Motor neuron (in vitro differentiated cells): ENCODE data around the gene BTF3L4. TPM values are rescaled to one million over a fixed set of nuclear protein-coding genes. Genes with fewer than 3 reads are reported as not detected.
"Not testable (repeated sequence)": the region's sequence is repeated elsewhere in the genome, so short reads cannot be mapped to it uniquely, and the experiment has no call there.

Source experiments
- ATAC-seq, 8 experiments: fragments of 200-7000 bp; cut with Tn5 transposase; replicated peaks in 6 of 8; 2 replicates each; pipeline ENCODE4 v1.8.0; 2021; ENCODE audit warnings: mild to moderate bottlenecking in 8 of 8, moderate library complexity in 8 of 8
- H3K27ac ChIP-seq, 2 donors: fragments of 250-450 bp; sonication (Bioruptor Pico); 2 replicates each; pipeline ENCODE4 v1.9.0; 2021; ENCODE audit warnings: antibody characterized with exemption in 2 of 2, mild to moderate bottlenecking in 2 of 2, moderate library complexity in 1 of 2
- H3K4me1 ChIP-seq, 2 donors: fragments of 250-450 bp; sonication (Bioruptor Pico); replicated peaks in 1 of 2; 2 replicates each; pipeline ENCODE4 v1.6.1; 2021; ENCODE audit warnings: antibody characterized with exemption in 2 of 2, mild to moderate bottlenecking in 2 of 2, moderate library complexity in 1 of 2
- H3K4me3 ChIP-seq, 5 donors: fragments of 250-450 bp; sonication (Bioruptor Pico); 2 replicates each; pipeline ENCODE4 v1.9.0; 2021; ENCODE audit warnings: antibody characterized with exemption in 5 of 5, mild to moderate bottlenecking in 5 of 5, moderate library complexity in 4 of 5
- WGBS, 10 experiments: fragments of 450-650 bp; shearing (Covaris generic); methylation state at CpG; one replicate each; pipeline ENCODE4 v1.0.0; 2022; 5-methylcytosine and 5-hydroxymethylcytosine counted together
- in situ Hi-C, 9 experiments: fragments of 400-800 bp; cut with MboI; loops; one replicate each; pipeline ENCODE4 v1.15.0; 2021; ENCODE audit warnings: low sequenced_read_pairs in 9 of 9, low pct_unique_long_range_greater_than_20kb in 2 of 9; ENCODE audit not compliant: unreplicated experiment in 9 of 9
- total RNA-seq, 8 experiments: library from RNA; unstranded; fragments of 300-600 nt; gene quantifications; 2 replicates each; pipeline versions ENCODE4 v1.2.3 to v1.2.4, GENCODE V29; 2022

Gene BTF3L4
- 100 to 1,000 TPM in 5 of 8 experiments, 10 to 100 TPM in 3; 35.4 to 266 (median 173) TPM for total RNA-seq

DNA sequence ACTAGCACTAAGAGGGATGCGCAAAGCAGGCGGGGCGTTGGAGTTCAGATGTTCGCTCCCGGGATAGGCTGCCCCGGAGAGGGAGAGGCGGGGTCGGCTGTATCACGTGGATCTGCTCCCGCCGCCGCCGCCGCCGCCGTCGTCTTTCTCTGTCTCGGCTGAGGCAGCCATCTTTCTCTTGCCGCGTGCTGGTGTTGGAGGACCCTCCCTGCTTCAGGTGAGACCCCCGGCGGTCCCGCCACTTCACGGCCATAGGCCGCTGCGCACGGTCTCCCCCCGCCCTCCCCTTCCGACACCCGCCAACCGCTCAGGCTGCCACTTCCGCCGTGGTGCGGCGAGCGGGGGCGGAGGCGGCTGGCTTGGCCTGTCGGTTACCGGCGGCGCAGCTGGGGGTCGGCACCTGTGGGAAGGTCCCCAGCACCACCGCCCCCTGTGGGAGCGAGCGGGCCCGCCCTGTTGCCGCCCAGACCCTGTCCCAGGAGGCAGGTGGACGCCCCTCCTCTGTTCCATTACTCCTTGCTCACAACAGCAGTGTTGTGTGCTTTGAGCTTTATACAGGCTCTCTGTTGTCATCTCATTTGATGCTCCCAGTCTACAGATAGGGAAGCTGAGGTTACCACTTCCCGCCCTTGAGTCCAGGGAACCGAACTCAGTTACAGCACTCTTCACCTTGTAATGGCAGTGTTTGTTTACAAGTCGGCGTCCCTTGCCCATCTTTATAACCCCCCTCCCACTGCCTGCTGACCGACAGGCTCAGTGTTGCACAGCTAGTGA lies at the start of gene BTF3L4:
TSS of gene BTF3L4 (plus strand) at position 133 of the 774 bp plus-strand sequence. CDS start 3,553 bp downstream, outside the sequence.
- ATAC-seq = peak; percentile 74 to 87 (median 84)
- Histone ChIP-seq H3K4me3 (peak within 1 kb of the TSS; percentile 89 to 99 (median 91)), H3K27ac (peak within 1 kb of the TSS; percentile 95 to 96)

GRCh38 chr1:52007215-52008002 lies 48.7 kb upstream of the BTF3L4 start:
- peak in 7 of 8 experiments; percentile 28 to 81 (median 66) for ATAC-seq
- in situ Hi-C loops = loop anchor here in 1 of 9 experiments (25.0 kb wide), 1 partner anchor 95 kb away; no protein-coding TSS in a partner anchor
- Histone ChIP-seq H3K4me1 (peaks cover 18 to 19% of the 10 kb centered on the region in 2 donors), H3K27ac (peak overlapping the region in 1 of 2 donors; percentile 31), H3K4me3 (no peak overlapping the region)
- WGBS, 10 experiments = 6 to 80% (median 34%) methylated on average over 3 to 5 of the region's 5 CpGs; no CpG with 5 or more reads in 2 of the 10 experiments

More for the DNA sequence above, at the start of gene BTF3L4:
- peaks cover 26 to 27% of the 10 kb centered on the region in 2 donors for H3K4me1 ChIP-seq
- WGBS, 10 experiments = 0% methylated on average over 3 to 11 of the region's 54 CpGs; no CpG with 5 or more reads in 6 of the 10 experiments
- in situ Hi-C loops = no loop called here

DNA sequence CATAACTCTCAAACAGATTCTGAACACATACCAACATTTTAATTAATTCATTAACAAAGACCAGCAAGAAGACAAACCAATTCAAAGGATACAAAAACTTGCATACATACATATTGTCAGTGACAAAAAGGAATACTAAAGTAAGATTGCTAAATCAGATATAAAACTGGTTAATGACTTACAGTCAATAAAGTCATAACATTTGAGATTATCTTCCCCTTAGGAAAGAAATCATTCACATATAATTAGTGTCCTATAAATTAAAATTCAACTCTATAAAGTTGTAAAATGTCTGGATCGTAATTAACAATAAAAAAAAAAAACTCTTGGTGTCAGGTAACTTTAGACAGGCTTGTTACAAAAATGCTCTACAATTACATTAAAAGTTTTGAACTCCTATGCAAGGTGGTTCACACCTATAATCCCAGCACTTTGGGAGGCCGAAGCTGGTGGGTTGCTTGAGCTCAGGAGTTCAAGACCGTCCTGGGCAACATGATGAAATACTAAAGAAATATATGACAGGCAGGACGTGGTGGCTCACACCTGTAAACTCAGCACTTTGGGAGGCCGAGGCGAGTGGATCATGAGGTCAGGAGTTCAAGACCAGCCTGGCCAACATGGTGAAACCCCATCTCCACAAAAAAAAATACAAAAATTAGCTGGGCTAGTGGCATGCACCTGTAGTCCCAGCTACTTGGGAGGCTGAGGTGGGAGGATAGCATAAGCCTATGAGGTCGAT lies 47.9 kb upstream of the BTF3L4 start:
- Histone ChIP-seq H3K27ac (no peak overlapping the region), H3K4me3 (no peak overlapping the region), H3K4me1 (peaks cover 18 to 19% of the 10 kb centered on the region in 2 donors)
- in situ Hi-C loops = loop anchor here in 1 of 9 experiments (25.0 kb wide), 1 partner anchor 96 kb away; no protein-coding TSS in a partner anchor
- peak in 1 of 8 experiments; percentile 11 for ATAC-seq
- WGBS, 10 experiments = 80 to 100% (median 91%) methylated on average over 1 to 7 of the region's 7 CpGs

DNA sequence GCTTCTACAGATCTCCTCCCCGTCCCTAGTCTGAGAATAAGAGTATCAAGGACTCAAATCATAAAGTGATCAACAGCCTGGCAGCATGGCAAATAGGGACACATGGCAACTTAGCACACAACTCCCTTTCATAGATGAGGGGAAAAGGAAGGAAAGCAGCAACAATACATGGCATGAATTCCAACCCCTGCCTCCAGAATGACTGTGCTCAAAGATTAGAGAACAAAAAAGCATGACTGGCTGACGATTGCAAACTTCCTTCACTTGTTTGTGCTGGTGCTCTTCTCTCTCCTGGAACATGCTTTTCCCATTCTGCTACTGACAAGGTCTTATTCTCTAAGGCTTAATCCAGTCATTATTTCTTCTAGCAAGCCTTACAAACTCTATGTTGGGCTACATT lies 34.0 kb upstream of the BTF3L4 start:
- whole genome bisulfite sequencing, 10 experiments = 62 to 100% (median 85%) methylated on average over 1 to 2 of the region's 2 CpGs; no CpG with 5 or more reads in 2 of the 10 experiments
- Histone ChIP-seq H3K4me1 (no peaks in the 10 kb centered on the region), H3K27ac (no peak overlapping the region), H3K4me3 (no peak overlapping the region)
- in situ Hi-C loops = loop anchor here in 1 of 9 experiments (25.0 kb wide), 1 partner anchor 110 kb away; no protein-coding TSS in a partner anchor
- ATAC-seq = no peak

GRCh38 chr1:52026278-52026677 lies 29.8 kb upstream of the BTF3L4 start:
- 60 to 100% (median 93%) methylated on average over 1 to 2 of the region's 2 CpGs; no CpG with 5 or more reads in 3 of the 10 experiments for WGBS, 10 experiments
- no peak for ATAC-seq
- in situ Hi-C loops = no loop called here
- H3K4me3 ChIP-seq = no peak overlapping the region
- H3K27ac ChIP-seq = no peak overlapping the region
- peaks cover 3 to 8% of the 10 kb centered on the region in 2 donors for H3K4me1 ChIP-seq

DNA sequence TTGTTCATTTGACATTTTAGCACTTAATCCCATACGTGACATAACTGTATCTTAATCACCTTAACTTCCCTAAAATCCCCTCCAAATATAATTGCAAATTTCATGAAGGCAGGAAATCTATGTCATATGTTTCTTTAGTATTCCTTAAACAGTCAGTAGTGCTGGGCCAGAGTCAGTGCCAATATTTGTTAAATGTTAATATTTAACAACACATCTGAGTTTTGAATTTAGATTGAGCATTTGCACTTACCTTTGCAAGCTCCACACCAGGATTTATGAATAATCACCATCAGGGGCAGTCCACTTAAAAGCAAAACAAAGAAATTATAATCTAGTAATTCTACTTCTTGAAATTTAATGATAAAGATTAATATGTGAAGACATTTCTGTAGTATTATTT lies 27.8 kb upstream of the BTF3L4 start:
- no peak for ATAC-seq
- no peak overlapping the region for H3K4me3 ChIP-seq
- in situ Hi-C loops = no loop called here

GRCh38 chr1:52028839-52029238 lies 27.3 kb upstream of the BTF3L4 start:
- in situ Hi-C loops, ATAC-seq: not testable (repeated sequence)
- 63 to 100% (median 87%) methylated on average over 1 to 5 of the region's 5 CpGs; no CpG with 5 or more reads in 1 of the 10 experiments for WGBS, 10 experiments

More for the DNA sequence above, 27.8 kb upstream of the BTF3L4 start:
- 71 to 100% (median 94%) methylated on average over 1 of the region's 1 CpG; no CpG with 5 or more reads in 1 of the 10 experiments for WGBS, 10 experiments
- H3K4me1 ChIP-seq = peaks cover 15 to 18% of the 10 kb centered on the region in 2 donors
- H3K27ac ChIP-seq = no peak overlapping the region

DNA sequence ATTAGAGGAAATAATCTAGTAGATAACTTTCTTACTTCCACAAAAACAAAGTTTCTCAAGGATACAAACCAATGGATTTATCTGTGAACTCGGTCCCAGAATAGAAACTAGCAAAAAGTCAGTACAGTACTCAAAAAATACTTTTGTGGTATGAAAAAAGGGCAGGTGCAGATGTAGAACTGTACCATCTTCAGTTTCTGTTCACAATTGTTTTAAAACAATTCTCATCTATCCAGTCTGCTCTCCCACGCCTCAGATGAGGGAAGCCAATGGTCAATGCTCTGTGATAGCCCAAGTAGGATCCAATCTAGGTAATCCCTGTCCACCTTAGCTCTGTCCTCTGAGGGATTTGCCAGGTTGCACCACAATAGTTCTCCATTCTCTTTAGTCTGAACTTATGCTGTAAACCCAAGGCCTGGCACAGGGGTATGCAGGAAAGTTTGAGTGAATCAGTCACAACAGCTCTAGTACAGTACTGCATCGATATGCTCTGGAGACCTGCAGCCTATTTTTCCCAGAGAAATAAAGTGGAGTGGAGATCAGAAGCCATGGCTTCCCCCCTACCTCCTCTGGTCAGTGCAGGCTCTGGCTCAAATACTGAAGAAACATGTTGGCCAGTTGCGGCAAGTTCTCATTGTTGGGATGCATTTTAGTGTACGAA lies 23.8 kb upstream of the BTF3L4 start:
- peak in 3 of 8 experiments; percentile 0 to 4 (median 2) for ATAC-seq
- 19 to 100% (median 86%) methylated on average over 1 to 5 of the region's 5 CpGs; no CpG with 5 or more reads in 1 of the 10 experiments for WGBS, 10 experiments
- Histone ChIP-seq H3K4me3 (peak overlapping the region; percentile 53 to 88 (median 69)), H3K4me1 (peaks cover 20 to 27% of the 10 kb centered on the region in 2 donors), H3K27ac (peak overlapping the region; percentile 88 to 96)
- in situ Hi-C loops = no loop called here

More at GRCh38 chr1:52028839-52029238, 27.3 kb upstream of the BTF3L4 start:
- H3K4me3 ChIP-seq, H3K27ac ChIP-seq: not testable (repeated sequence)
- peaks cover 15 to 18% of the 10 kb centered on the region in 2 donors for H3K4me1 ChIP-seq

DNA sequence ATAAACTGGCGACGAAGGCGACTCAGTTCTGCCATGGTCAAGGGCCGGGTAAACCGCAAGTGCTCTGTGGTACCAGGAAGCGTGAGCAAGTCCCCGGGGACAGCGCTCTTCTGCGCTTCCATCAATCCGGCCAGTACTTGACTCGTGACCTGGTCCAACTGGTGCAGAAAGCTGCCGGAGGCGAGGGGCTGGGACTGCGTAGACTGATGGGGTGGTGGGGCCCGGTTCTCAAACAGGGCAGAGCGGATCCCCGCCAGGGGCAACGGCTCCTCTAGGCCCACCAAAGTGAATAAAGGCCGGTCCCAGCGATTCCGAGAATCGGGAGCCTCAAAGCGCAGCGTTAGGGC lies 23.3 kb upstream of the BTF3L4 start:
- in situ Hi-C loops = no loop called here
- peaks cover 20 to 27% of the 10 kb centered on the region in 2 donors for H3K4me1 ChIP-seq
- H3K27ac ChIP-seq = peak overlapping the region; percentile 88 to 96
- WGBS, 10 experiments = 0 to 11% (median 6%) methylated on average over 1 to 18 of the region's 24 CpGs; no CpG with 5 or more reads in 5 of the 10 experiments
- peak overlapping the region; percentile 53 to 88 (median 69) for H3K4me3 ChIP-seq
- ATAC-seq = peak; percentile 38 to 61 (median 48)

- in situ Hi-C loops = no loop called here
- WGBS, 10 experiments = 0 to 69% (median 4%) methylated on average over 2 to 29 of the region's 78 CpGs; no CpG with 5 or more reads in 2 of the 10 experiments
- peak within 1 kb of the TSS; percentile 88 to 96 for H3K27ac ChIP-seq
- peak; percentile 85 to 93 (median 91) for ATAC-seq
- H3K4me3 ChIP-seq = peak within 1 kb of the TSS; percentile 53 to 88 (median 69)
- H3K4me1 ChIP-seq = peaks cover 20 to 27% of the 10 kb centered on the region in 2 donors
Measured at GRCh38 chr1:52033190-52034049, 22.7 kb upstream of the BTF3L4 start, which contains the start of gene KTI12. Gene KTI12, minus strand, starts transcription at chr1:52033810. Its CDS starts 49 bp downstream, at chr1:52033761.

- Histone ChIP-seq H3K4me1 (peaks cover 20 to 27% of the 10 kb centered on the region in 2 donors), H3K27ac (peak overlapping the region; percentile 88 to 96), H3K4me3 (peak overlapping the region; percentile 53 to 88 (median 69))
- WGBS, 10 experiments = 60 to 100% (median 88%) methylated on average over 1 to 2 of the region's 2 CpGs
- in situ Hi-C loops = no loop called here
- no peak for ATAC-seq
Measured at GRCh38 chr1:52034050-52034384, 22.1 kb upstream of the BTF3L4 start.
